CD1c-positive myeloid dendritic cell (primary cell): ENCODE measurements around the gene FAM241B.
A peak's percentile ranks its signal among the peaks of the same experiment; 100 is the strongest.

Source experiments
- DNase-seq: peaks from one replicate; pipeline ENCODE4 v3.0.0-alpha.2; 2016; ENCODE audit errors: extremely low spot score

FAM241B gene

GRCh38 chr10:69634759-69635425 lies 4.8 kb downstream of the FAM241B start:
- DNase-seq = no peak

DNA sequence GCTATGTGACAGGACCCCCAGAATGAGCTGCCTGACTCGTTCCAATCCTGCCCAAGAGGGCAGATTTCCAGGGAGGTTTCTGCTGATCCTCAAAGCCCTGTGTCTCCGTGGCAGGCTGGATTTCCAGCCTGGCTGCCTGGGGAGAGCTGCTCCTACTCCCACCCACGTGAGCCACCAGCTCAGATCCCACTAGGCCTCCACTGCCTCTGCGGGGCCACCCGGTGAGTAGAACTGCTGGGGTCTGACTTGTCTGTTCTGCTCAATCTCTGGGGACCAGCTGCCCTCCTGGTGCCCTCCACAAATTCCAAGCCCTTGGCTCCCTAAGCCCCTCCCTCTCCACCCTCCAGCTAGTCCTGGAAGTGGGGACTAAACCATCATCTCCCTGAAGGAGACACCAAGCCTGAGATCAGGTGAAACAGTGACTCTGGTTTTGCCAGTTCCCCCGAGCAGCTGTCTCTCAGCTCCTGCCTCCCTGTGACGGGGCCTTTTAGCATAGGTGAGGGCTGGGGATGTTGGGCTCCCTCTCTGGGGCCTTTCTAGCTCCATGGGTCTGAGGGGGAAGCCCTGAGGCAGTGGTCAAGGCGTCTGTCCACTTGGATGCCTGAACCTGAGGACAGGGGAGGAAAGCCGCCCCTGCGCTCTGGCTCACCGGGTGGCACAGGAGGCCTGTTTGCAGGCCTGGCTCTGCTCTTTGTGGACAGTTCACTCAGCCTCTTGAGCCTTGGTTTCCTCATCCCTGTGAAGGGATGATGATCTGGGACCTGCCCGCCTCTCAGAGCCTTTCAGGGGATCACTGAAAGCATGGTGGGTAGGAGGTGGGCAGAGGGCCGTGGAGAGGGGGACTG lies 5.6 kb downstream of the FAM241B start:
- DNase-seq = no peak

GRCh38 chr10:69636273-69636575 lies 6.2 kb downstream of the FAM241B start:
- no peak for DNase-seq

DNA sequence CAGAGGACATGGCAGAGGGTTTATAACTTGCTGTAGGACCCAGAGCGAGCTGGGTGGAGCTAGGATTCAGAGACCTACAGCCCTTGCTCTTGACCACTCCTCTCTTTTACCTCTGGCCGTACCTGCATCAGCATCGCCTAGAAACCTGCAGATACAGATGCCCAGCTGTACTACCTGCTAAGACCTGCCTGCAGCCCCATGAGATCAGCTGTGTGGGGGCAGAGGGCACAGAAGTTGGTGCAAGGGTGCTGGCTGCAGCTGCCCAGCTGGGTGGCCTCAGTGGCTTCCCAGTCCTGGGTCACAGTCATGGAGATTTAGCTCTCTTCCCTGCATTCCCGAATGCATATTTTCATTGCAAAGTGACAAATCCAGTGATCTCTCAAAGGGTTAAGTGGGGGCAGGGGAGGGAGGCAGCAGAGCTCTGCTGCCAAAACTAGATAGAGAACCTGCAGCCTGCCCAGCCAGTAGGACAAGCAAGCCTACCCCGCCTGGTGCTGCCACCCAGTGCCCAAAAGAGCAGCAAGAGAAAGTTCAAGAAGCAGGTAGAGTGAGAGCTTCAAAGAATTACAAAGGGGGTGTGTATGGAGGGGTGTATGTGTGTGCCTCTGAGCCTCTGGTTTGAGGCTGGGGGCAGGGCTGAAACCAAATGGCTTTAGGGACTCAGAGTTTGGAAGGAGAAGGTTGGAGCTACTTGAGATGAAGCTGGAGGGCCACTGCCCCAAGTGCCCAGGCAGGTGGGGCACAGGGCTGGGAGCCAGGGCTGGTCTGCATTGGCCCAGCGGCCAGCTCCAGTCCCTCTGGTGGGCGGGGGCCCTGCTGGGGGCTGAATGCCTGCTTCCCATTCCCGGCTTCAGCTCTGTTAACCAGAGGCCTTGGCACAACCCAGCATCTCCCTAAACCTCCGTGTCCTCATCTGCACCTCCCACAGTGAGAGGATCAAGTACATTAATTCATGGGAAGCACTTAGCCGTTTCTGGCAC lies 6.9 kb downstream of the FAM241B start:
- DNase-seq = no peak

- DNase-seq = no peak
Measured at GRCh38 chr10:69638642-69639041, 8.6 kb downstream of the FAM241B start.

DNA sequence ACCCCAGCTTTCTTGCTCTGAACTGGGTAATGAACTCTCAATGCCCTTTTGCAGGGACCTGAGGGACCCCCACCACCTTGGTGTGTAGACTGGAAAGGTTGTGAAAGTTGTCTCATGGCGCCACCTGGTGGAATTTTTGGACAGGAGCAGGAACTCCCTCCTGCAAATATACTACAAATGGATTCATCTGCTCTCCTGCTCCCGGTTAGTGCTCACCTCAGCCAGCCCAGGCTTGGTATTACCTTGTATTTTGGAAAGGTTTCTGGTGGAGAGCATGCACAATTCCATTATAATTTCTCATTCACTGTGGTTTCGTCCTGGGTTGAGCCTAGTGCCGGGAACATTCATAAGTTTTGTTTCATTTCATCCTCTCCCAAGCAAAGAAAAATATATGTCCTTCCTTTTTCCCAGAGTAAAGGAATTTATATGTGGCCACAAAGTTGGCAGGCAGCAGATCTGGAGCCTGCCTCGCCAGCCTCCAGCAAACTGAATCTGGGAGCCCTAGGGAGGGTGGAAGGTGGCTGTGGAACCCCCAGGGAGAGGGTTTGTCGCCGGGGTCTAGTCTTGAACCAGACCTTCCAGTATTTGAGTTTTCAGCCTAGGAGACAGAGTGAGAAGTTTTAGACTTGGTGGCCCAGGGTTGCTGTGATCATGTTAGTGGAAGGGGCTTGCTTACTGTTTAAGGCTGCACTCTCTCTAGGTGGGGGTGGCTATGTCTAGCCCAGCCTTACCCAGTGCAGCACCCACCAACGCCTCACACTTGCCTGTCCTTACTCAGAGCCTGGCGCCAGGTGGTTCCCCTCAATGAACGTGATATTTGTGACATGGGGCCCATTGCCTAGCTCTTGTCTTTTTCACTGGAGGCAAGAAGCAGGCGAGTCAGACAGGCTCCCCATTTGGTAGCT lies 9.5 kb downstream of the FAM241B start:
- DNase-seq = peak; percentile 64

- no peak for DNase-seq
Measured at GRCh38 chr10:69640196-69640980, 10.3 kb downstream of the FAM241B start.

DNA sequence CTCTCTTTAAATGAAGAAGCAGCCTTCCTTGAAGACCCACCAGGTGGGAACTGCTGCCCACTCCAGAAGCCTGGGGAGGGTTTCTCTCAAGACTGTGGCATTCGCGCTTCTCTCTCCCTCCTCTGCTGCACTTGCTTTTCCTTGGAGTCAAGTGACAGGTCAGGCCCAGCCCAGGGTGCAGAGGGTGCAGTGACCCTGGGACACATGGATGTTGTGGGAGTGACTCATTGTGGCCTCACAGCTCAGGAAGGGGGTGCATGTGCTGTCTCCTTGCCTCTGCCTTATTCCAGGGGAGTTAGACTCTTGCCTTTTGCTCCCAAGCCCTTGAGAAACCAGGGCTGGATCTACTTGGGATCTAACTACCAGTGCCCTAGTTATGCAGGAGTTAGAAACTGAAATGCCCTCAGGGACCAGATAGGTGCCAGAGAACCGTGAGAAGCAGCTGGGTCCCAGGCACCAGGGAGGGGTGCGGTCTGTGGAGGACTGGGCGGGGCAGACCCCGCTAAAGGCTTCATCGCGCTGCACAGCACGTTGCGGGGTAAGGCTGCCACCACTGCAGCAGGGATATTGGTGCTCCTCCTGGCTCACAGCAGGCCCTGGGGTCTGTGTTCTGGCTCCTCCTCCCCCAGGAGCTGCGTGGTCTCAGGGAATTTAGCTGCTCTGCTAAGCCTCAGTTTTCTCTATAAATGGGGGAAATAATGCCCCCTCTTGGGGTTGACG lies 11.4 kb downstream of the FAM241B start:
- DNase-seq = no peak

GRCh38 chr10:69642747-69643146 lies 12.7 kb downstream of the FAM241B start:
- DNase-seq = no peak

GRCh38 chr10:69643779-69644657 lies 14.0 kb downstream of the FAM241B start:
- DNase-seq = no peak

GRCh38 chr10:69644658-69645295 lies 14.7 kb downstream of the FAM241B start:
- DNase-seq = peak; percentile 60

DNA sequence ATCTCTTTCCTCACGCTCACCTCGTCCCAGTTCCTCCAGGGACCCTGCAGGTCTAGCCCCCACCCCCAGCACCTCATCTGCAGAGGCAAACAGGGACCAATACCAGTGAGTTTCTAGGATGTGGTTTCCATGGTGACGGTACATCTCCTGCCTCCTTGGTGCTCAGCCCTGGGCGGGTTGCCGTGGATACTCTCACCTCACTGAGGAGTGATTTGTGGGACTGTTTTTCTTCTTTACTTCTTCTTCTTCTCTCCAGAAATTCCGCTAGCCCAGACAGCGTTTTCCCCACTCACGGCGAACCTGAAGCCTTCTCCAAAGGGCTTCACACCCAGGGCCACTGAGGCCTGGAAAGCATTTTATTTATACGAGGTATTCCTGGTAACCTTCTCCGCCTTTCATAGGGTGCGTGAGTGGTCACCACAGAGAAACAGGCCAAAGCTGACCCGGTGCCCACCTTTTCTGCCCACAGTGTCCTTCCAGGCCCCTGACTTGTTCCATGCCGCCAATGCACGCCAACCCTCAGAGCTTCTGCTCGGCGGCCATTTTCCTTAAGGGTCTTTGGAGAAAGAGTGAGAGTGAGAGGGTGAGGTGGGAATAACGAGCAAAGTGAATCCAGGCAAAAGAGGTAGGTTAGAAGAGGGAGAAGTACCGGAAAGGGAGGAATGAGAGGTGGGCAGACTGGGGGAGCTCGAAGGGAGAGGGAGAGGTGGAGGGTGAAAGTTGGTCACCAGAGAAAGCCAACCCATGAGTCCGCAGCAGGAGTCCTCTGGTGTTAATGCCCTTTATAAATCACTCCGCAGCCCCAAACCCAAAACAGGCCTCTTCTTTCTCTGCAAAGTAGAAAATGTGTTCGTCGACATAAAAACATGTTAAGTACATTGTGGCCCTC lies 15.5 kb downstream of the FAM241B start:
- no peak for DNase-seq

DNA sequence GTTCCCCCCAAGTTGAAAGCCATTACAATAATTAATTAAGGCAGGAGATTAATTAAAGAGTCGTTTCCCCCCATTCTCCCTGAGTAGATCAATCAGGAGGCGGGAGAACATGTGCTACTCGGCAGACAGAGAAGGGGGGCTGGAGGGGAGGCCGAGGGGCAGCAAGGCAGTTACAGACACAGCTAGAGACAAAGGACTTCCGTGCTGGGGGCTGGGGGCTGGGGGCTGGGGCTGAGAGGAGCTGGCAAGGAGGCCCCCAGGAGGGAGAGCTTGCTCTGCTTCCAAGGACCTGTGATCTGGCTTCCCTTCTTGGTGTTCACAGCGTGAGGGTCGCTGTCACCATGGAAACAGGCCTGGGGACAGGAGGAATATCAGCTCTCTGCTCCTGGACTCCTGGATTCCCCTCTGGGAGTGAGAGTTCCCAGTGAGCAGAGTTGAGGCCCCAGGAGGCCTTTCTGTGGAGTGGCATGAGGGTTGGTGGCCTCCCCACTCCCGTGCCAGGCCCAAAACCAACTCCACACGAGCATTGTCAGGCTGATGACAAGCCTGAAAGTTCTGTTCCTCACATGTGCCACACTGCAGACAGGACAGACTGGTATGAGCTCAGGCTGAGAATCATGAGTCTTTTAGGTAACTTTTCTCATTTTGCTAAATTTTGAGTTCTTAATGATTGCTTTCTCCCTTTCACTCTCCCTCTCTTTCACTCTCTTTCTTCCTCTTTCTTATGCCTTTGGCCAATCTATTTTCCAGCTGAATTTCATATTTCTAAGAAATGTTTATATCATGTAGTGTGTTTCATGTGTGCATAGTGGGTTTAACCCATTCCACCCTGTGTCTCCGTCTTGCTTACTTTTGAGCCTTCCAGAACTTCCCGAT lies 16.4 kb downstream of the FAM241B start:
- no peak for DNase-seq

DNA sequence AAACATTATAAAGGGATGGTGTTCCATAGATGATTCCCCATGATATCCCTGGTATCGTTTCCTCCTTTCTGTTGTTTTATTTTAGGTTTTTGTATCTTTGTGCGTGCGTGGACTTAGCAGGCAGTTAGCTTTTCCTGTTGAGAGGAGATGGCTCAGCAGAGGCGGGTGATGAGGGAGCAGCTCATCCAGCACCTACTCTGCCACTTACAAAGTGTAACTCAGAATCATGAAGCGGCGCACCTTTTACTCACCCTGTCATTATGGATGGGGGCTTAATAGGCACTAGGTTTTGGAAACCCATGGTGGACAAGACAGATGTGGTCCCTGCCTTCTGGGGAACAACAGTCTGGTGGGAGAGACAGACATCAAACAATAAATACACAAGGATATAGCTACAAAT lies 17.1 kb downstream of the FAM241B start:
- DNase-seq = no peak

DNA sequence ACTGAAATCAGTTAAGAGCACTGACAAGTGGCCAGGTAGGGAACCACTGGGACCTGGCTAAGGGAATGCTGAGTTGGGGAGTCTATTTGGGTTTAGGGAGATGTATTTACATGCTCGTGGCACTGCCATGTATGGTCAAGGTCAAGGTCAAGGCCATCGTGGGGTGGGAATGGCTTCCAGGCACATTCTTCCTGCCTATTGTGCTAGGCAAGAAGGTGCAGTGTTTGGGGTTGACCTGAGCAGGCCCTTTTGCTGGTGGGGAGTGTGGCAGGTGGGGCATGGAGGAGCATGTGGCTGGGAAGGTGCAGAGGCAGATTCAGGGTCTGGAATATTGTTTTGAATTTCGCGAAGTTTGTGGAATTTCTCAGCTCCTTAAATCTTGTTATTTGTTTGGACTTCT lies 17.8 kb downstream of the FAM241B start:
- DNase-seq = no peak

- no peak for DNase-seq
Measured at GRCh38 chr10:69648461-69648860, 18.4 kb downstream of the FAM241B start.
